ENCODE measurements around the gene SPPL2A.

The SPPL2A gene

GRCh38 chr15:50797926-50798325 is 32.4 kb upstream of the SPPL2A start:
- no peak overlapping the region for H3K9ac ChIP-seq (ENCODE audit: low read depth, low read length)
- no peaks in the 10 kb centered on the region for H3K4me1 ChIP-seq (ENCODE audit: insufficient read depth, low read length)
- H3K9me3 ChIP-seq (ENCODE audit: insufficient read depth, low read depth, low read length) = no peaks in the 10 kb centered on the region
- no peaks in the 10 kb centered on the region for H3K27me3 ChIP-seq (ENCODE audit: insufficient read depth, low read length)
- H3K4me3 ChIP-seq (ENCODE audit: low read length) = no peak overlapping the region
- H3K27ac ChIP-seq (ENCODE audit: low read depth, low read length) = no peak overlapping the region
- 89% methylated on average over 1 of the region's 1 CpG for WGBS
- no peaks in the 10 kb centered on the region for H3K36me3 ChIP-seq (ENCODE audit: insufficient read depth, low read length)

- H3K27ac ChIP-seq (ENCODE audit: low read depth, low read length) = no peak overlapping the region
- WGBS = 89% methylated on average over 4 of the region's 4 CpGs
- no peak overlapping the region for H3K4me3 ChIP-seq (ENCODE audit: low read length)
- H3K9ac ChIP-seq (ENCODE audit: low read depth, low read length) = no peak overlapping the region
- no peaks in the 10 kb centered on the region for H3K36me3 ChIP-seq (ENCODE audit: insufficient read depth, low read length)
- no peaks in the 10 kb centered on the region for H3K9me3 ChIP-seq (ENCODE audit: insufficient read depth, low read depth, low read length)
- H3K27me3 ChIP-seq (ENCODE audit: insufficient read depth, low read length) = no peaks in the 10 kb centered on the region
- peaks cover 9% of the 10 kb centered on the region for H3K4me1 ChIP-seq (ENCODE audit: insufficient read depth, low read length)
These were observed 26.0 kb upstream of the SPPL2A start for GRCh38 chr15:50791486-50791885.

DNA sequence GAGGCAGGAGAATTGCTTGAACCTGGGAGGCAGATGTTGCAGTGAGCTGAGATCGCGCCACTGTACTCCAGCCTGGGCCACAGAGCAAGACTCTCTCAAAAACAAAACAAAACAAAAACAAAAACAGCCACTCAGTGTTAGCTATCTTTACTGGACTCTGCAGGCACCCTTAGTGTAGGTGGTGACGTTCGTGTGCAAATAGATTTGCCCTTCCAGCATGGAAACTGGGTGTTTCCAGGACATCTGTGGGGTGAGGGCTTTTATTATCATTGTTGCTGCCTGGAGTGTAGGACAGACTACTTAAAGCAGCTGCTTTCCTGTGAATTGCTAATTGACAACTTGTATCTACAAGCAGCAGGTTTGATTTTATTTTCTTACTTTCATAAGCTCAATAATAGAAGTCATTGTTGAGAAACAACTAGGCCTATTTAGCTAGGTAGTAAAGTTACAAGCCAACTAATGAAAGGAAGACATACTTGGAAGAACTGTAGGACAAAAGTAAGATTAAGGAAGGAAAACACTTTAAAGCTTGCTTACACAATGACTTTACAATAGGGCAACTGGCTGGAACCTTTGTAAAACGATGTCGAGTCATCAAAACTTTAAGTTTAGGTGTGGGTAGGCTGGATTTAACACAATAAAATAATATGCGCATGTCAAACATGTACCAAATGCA is 25.4 kb upstream of the SPPL2A start:
- Histone ChIP-seq H3K9ac (ENCODE audit: low read depth, low read length) (no peak overlapping the region), H3K4me3 (ENCODE audit: low read length) (no peak overlapping the region), H3K27me3 (ENCODE audit: insufficient read depth, low read length) (no peaks in the 10 kb centered on the region), H3K9me3 (ENCODE audit: insufficient read depth, low read depth, low read length) (no peaks in the 10 kb centered on the region), H3K27ac (ENCODE audit: low read depth, low read length) (peak overlapping the region; percentile 36; the same call in 1 of the 2 replicates), H3K4me1 (ENCODE audit: insufficient read depth, low read length) (peaks cover 9% of the 10 kb centered on the region), H3K36me3 (ENCODE audit: insufficient read depth, low read length) (no peaks in the 10 kb centered on the region)
- 85% methylated on average over 5 of the region's 7 CpGs for WGBS

- Histone ChIP-seq H3K27me3 (ENCODE audit: insufficient read depth, low read length) (no peaks in the 10 kb centered on the region), H3K9me3 (ENCODE audit: insufficient read depth, low read depth, low read length) (no peaks in the 10 kb centered on the region), H3K36me3 (ENCODE audit: insufficient read depth, low read length) (no peaks in the 10 kb centered on the region), H3K27ac (ENCODE audit: low read depth, low read length) (no peak overlapping the region), H3K9ac (ENCODE audit: low read depth, low read length) (no peak overlapping the region), H3K4me1 (ENCODE audit: insufficient read depth, low read length) (peaks cover 9% of the 10 kb centered on the region), H3K4me3 (ENCODE audit: low read length) (no peak overlapping the region)
- 88% methylated on average over 3 of the region's 3 CpGs for WGBS
These were observed 21.4 kb upstream of the SPPL2A start for GRCh38 chr15:50786871-50787270.

DNA sequence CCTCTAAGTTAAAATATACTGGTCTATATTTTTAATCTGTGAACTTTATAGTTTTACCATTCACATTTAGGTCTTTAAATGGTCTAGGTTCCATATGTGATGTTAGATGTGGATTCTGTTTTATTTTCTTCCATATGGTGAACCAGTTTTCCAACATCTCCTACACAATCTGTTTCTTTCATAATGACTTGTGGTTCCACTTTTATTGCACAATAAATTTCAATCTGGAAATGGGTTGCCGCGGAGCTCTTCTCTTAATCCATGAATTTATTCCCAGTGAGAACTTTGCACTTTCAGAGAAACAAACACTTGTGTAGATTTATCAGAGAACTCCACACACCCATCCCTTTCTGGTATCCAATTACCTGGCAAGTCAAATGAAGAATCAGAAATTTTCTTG is 20.9 kb upstream of the SPPL2A start:
- H3K27ac ChIP-seq (ENCODE audit: low read depth, low read length) = no peak overlapping the region
- no peaks in the 10 kb centered on the region for H3K9me3 ChIP-seq (ENCODE audit: insufficient read depth, low read depth, low read length)
- H3K4me3 ChIP-seq (ENCODE audit: low read length) = no peak overlapping the region
- H3K27me3 ChIP-seq (ENCODE audit: insufficient read depth, low read length) = no peaks in the 10 kb centered on the region
- no peak overlapping the region for H3K9ac ChIP-seq (ENCODE audit: low read depth, low read length)
- H3K4me1 ChIP-seq (ENCODE audit: insufficient read depth, low read length) = peaks cover 7% of the 10 kb centered on the region
- WGBS = 98% methylated on average over 2 of the region's 2 CpGs
- no peaks in the 10 kb centered on the region for H3K36me3 ChIP-seq (ENCODE audit: insufficient read depth, low read length)

- Histone ChIP-seq H3K27ac (ENCODE audit: low read depth, low read length) (no peak overlapping the region), H3K36me3 (ENCODE audit: insufficient read depth, low read length) (no peaks in the 10 kb centered on the region), H3K9me3 (ENCODE audit: insufficient read depth, low read depth, low read length) (no peaks in the 10 kb centered on the region), H3K4me1 (ENCODE audit: insufficient read depth, low read length) (no peaks in the 10 kb centered on the region; the same call in 1 of the 2 replicates), H3K9ac (ENCODE audit: low read depth, low read length) (no peak overlapping the region), H3K4me3 (ENCODE audit: low read length) (no peak overlapping the region), H3K27me3 (ENCODE audit: insufficient read depth, low read length) (no peaks in the 10 kb centered on the region)
These were observed 18.4 kb upstream of the SPPL2A start for GRCh38 chr15:50783895-50784294.

- Histone ChIP-seq H3K9me3 (ENCODE audit: insufficient read depth, low read depth, low read length) (no peaks in the 10 kb centered on the region), H3K27ac (ENCODE audit: low read depth, low read length) (no peak overlapping the region), H3K4me1 (ENCODE audit: insufficient read depth, low read length) (no peaks in the 10 kb centered on the region; the same call in 1 of the 2 replicates), H3K4me3 (ENCODE audit: low read length) (no peak overlapping the region), H3K27me3 (ENCODE audit: insufficient read depth, low read length) (no peaks in the 10 kb centered on the region), H3K9ac (ENCODE audit: low read depth, low read length) (no peak overlapping the region; the same call in 1 of the 2 replicates), H3K36me3 (ENCODE audit: insufficient read depth, low read length) (no peaks in the 10 kb centered on the region)
- 83% methylated on average over 2 of the region's 2 CpGs for whole genome bisulfite sequencing
These were observed 17.9 kb upstream of the SPPL2A start for GRCh38 chr15:50783411-50783810.

DNA sequence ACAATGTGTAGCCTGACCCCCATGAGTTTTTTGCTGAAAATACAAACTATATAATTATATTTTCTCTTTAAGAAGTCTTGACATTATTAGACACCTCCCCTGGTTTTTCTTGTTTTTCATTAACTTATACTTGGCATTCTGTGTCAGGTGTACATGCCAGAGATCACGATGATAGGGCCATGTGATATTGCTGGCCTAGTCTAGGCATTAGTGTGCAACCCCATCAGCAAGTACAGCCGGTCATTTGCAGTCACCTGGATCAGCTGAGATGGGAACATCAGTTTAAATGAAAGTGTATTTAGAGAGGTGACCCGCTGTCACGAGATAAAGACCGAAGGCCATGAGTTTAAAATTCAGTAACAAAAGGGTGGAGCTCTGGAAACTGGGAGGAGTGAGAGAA is 12.6 kb upstream of the SPPL2A start:
- Histone ChIP-seq H3K27me3 (ENCODE audit: insufficient read depth, low read length) (no peaks in the 10 kb centered on the region), H3K27ac (ENCODE audit: low read depth, low read length) (no peak overlapping the region), H3K9ac (ENCODE audit: low read depth, low read length) (no peak overlapping the region), H3K36me3 (ENCODE audit: insufficient read depth, low read length) (no peaks in the 10 kb centered on the region), H3K4me1 (ENCODE audit: insufficient read depth, low read length) (no peaks in the 10 kb centered on the region), H3K4me3 (ENCODE audit: low read length) (no peak overlapping the region), H3K9me3 (ENCODE audit: insufficient read depth, low read depth, low read length) (no peaks in the 10 kb centered on the region)
- 93% methylated on average over 5 of the region's 5 CpGs for WGBS

- 90% methylated on average over 3 of the region's 3 CpGs for WGBS
- H3K9ac ChIP-seq (ENCODE audit: low read depth, low read length) = no peak overlapping the region
These were observed 11.5 kb upstream of the SPPL2A start for GRCh38 chr15:50777042-50777441.

DNA sequence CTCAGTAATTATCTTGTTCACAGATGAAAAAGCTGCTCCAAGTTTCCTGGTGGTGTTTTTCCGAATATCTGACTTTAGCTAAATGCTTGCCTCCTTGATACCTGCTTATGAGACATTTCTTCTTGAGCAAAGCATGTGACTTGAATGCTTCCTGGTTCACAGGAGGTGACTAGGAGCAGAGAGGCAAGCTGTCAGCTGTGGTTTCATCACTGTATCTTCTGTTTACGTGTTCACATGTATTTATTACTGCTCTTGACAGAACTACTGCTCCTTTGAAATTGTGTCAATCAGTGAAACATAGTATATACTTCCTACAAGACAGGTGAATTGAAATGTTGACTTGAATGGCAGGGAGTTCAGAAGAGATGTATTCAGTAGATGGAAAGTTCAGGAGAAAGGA is 8.9 kb upstream of the SPPL2A start:
- H3K9ac ChIP-seq (ENCODE audit: low read depth, low read length) = no peak overlapping the region
- no peak overlapping the region for H3K4me3 ChIP-seq (ENCODE audit: low read length)
- no peaks in the 10 kb centered on the region for H3K9me3 ChIP-seq (ENCODE audit: insufficient read depth, low read depth, low read length)
- H3K36me3 ChIP-seq (ENCODE audit: insufficient read depth, low read length) = no peaks in the 10 kb centered on the region
- no peak overlapping the region for H3K27ac ChIP-seq (ENCODE audit: low read depth, low read length)
- 94% methylated on average over 2 of the region's 2 CpGs for WGBS
- H3K4me1 ChIP-seq (ENCODE audit: insufficient read depth, low read length) = no peaks in the 10 kb centered on the region
- H3K27me3 ChIP-seq (ENCODE audit: insufficient read depth, low read length) = no peaks in the 10 kb centered on the region

More at GRCh38 chr15:50777042-50777441, 11.5 kb upstream of the SPPL2A start:
- H3K27me3 ChIP-seq (ENCODE audit: insufficient read depth, low read length) = no peaks in the 10 kb centered on the region
- H3K4me1 ChIP-seq (ENCODE audit: insufficient read depth, low read length) = no peaks in the 10 kb centered on the region
- no peak overlapping the region for H3K27ac ChIP-seq (ENCODE audit: low read depth, low read length)
- H3K9me3 ChIP-seq (ENCODE audit: insufficient read depth, low read depth, low read length) = no peaks in the 10 kb centered on the region
- H3K4me3 ChIP-seq (ENCODE audit: low read length) = no peak overlapping the region
- no peaks in the 10 kb centered on the region for H3K36me3 ChIP-seq (ENCODE audit: insufficient read depth, low read length)

GRCh38 chr15:50773389-50773788 is 7.9 kb upstream of the SPPL2A start:
- Histone ChIP-seq H3K9me3 (ENCODE audit: insufficient read depth, low read depth, low read length) (no peaks in the 10 kb centered on the region), H3K36me3 (ENCODE audit: insufficient read depth, low read length) (no peaks in the 10 kb centered on the region), H3K9ac (ENCODE audit: low read depth, low read length) (no peak overlapping the region), H3K27me3 (ENCODE audit: insufficient read depth, low read length) (no peaks in the 10 kb centered on the region), H3K27ac (ENCODE audit: low read depth, low read length) (no peak overlapping the region), H3K4me3 (ENCODE audit: low read length) (no peak overlapping the region), H3K4me1 (ENCODE audit: insufficient read depth, low read length) (no peaks in the 10 kb centered on the region)
- 93% methylated on average over 2 of the region's 3 CpGs for WGBS

- no peaks in the 10 kb centered on the region for H3K27me3 ChIP-seq (ENCODE audit: insufficient read depth, low read length)
- no peak overlapping the region for H3K9ac ChIP-seq (ENCODE audit: low read depth, low read length)
- H3K27ac ChIP-seq (ENCODE audit: low read depth, low read length) = no peak overlapping the region
- H3K4me3 ChIP-seq (ENCODE audit: low read length) = no peak overlapping the region
- 89% methylated on average over 2 of the region's 2 CpGs for WGBS
- H3K4me1 ChIP-seq (ENCODE audit: insufficient read depth, low read length) = peaks cover 9% of the 10 kb centered on the region
- no peaks in the 10 kb centered on the region for H3K36me3 ChIP-seq (ENCODE audit: insufficient read depth, low read length)
- no peaks in the 10 kb centered on the region for H3K9me3 ChIP-seq (ENCODE audit: insufficient read depth, low read depth, low read length)
These were observed 1.9 kb upstream of the SPPL2A start for GRCh38 chr15:50767332-50767861.
